Nephron progenitor cell (in vitro differentiated cells): Measurements from ENCODE around the gene CDC23.
"Not testable (repeated sequence)": the region's sequence is repeated elsewhere in the genome, so short reads cannot be mapped to it uniquely, and the experiment has no call there.

Source experiments
- DNase-seq: peaks from one replicate; pipeline ENCODE4 v3.0.0; 2021
- H3K27ac Mint-ChIP-seq: 2 replicates; pipeline ENCODE4 v1.8.0; 2021; ENCODE audit warnings: mild to moderate bottlenecking, moderate library complexity, mixed read lengths
- H3K27me3 Mint-ChIP-seq: 2 replicates; pipeline ENCODE4 v1.8.0; 2021; ENCODE audit warnings: mild to moderate bottlenecking, low read depth, mixed read lengths; ENCODE audit not compliant: poor library complexity
- H3K36me3 Mint-ChIP-seq: 2 replicates; pipeline ENCODE4 v1.8.0; 2021; ENCODE audit warnings: low read depth, mixed read lengths
- H3K4me1 Mint-ChIP-seq: 2 replicates; pipeline ENCODE4 v1.8.0; 2021; ENCODE audit warnings: mixed read lengths
- H3K4me3 Mint-ChIP-seq: 2 replicates; pipeline ENCODE4 v1.8.0; 2021; ENCODE audit warnings: mild to moderate bottlenecking, moderate library complexity, mixed read lengths
- H3K9me3 Mint-ChIP-seq: 2 replicates; pipeline ENCODE4 v1.8.0; 2021; ENCODE audit warnings: mild to moderate bottlenecking, moderate library complexity, mixed read lengths
- CTCF ChIP-seq: fragments of 200-600 bp; sonication (generic); IDR thresholded peaks from 2 replicates; pipeline ENCODE4 v1.5.0; 2021; ENCODE audit warnings: antibody characterized with exemption

CDC23 gene, protein sequence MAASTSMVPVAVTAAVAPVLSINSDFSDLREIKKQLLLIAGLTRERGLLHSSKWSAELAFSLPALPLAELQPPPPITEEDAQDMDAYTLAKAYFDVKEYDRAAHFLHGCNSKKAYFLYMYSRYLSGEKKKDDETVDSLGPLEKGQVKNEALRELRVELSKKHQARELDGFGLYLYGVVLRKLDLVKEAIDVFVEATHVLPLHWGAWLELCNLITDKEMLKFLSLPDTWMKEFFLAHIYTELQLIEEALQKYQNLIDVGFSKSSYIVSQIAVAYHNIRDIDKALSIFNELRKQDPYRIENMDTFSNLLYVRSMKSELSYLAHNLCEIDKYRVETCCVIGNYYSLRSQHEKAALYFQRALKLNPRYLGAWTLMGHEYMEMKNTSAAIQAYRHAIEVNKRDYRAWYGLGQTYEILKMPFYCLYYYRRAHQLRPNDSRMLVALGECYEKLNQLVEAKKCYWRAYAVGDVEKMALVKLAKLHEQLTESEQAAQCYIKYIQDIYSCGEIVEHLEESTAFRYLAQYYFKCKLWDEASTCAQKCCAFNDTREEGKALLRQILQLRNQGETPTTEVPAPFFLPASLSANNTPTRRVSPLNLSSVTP

GRCh38 chr5:138213161-138214029, at the start of gene CDC23:
CDC23 (minus strand) TSS chr5:138213323; CDS start chr5:138213312, 11 bp downstream.
- H3K27me3 Mint-ChIP-seq: peaks cover 22% of the 10 kb centered on the region
- H3K9me3 Mint-ChIP-seq: no peaks in the 10 kb centered on the region
- DNase-seq: peak; percentile 91
- peaks cover 27% of the 10 kb centered on the region for H3K4me1 Mint-ChIP-seq
- H3K27ac Mint-ChIP-seq: peak within 1 kb of the TSS; percentile 99
- H3K36me3 Mint-ChIP-seq: peaks cover 8% of the 10 kb centered on the region
- TF ChIP-seq CTCF: no peak
- H3K4me3 Mint-ChIP-seq: peak within 1 kb of the TSS; percentile 100

DNA sequence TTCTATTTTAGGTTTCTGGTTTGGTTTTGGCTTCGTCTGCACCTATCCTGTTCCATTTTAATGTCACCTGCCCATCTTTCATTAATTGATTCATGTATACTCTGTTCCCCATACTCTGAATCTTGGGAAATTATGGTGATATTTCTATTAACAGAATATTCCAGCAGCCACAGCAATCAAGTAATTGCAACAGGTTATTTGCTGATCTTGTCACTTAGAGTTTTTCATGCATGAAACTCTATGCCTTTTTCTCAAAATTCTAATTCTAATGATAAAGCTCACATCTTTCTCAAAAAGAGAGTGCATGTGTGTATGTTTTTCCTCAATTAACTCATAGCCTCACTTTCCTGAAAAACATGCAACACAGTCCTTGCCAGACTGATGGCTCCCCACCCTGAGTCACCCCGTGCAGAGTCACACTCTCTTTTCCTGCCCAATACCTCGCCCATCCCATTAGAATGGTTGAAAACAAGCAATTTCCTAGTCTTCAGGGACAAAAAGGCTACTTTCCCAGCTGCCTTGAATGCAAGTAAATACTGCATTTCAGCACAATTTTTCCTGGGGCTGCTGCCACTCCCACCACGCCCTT, 45.7 kb upstream of the CDC23 start:
- Mint-ChIP-seq H3K4me3 (no peak overlapping the region), H3K27me3 (peaks cover 21% of the 10 kb centered on the region), H3K27ac (no peak overlapping the region), H3K36me3 (no peaks in the 10 kb centered on the region), H3K9me3 (no peaks in the 10 kb centered on the region), H3K4me1 (no peaks in the 10 kb centered on the region)
- no peak for DNase-seq
- no peak for TF ChIP-seq CTCF

DNA sequence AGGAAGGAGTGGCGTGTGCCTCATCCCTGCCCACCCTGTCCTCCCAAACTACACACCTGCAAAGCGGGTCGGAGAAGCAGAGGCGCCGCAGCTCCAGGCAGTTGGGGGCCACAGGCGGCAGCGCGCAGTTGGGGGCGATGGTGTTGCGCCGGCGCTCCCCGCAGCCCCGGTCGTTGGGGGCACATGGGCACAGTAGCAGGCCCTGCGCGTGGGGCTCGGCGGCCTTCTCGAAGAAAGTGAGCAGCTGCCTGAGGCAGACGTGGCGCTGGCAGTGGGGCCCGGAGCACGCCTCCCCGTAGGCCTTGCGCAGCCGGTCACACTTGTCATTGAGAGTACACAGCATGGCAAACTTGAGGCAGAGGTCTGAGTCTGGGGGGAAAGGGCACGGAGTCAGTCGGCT, 44.5 kb upstream of the CDC23 start:
- no peak overlapping the region for H3K4me3 Mint-ChIP-seq
- H3K27me3 Mint-ChIP-seq: peaks cover 19% of the 10 kb centered on the region
- no peaks in the 10 kb centered on the region for H3K36me3 Mint-ChIP-seq
- no peaks in the 10 kb centered on the region for H3K4me1 Mint-ChIP-seq
- H3K27ac Mint-ChIP-seq: no peak overlapping the region
- DNase-seq: no peak
- H3K9me3 Mint-ChIP-seq: no peaks in the 10 kb centered on the region
- no peak for TF ChIP-seq CTCF

- no peaks in the 10 kb centered on the region for H3K4me1 Mint-ChIP-seq
- TF ChIP-seq CTCF: no peak
- H3K9me3 Mint-ChIP-seq: no peaks in the 10 kb centered on the region
- no peak overlapping the region for H3K27ac Mint-ChIP-seq
- H3K36me3 Mint-ChIP-seq: no peaks in the 10 kb centered on the region
- H3K4me3 Mint-ChIP-seq: no peak overlapping the region
- no peak for DNase-seq
- peaks cover 17% of the 10 kb centered on the region for H3K27me3 Mint-ChIP-seq
Observed at GRCh38 chr5:138252944-138253343, 39.8 kb upstream of the CDC23 start.

DNA sequence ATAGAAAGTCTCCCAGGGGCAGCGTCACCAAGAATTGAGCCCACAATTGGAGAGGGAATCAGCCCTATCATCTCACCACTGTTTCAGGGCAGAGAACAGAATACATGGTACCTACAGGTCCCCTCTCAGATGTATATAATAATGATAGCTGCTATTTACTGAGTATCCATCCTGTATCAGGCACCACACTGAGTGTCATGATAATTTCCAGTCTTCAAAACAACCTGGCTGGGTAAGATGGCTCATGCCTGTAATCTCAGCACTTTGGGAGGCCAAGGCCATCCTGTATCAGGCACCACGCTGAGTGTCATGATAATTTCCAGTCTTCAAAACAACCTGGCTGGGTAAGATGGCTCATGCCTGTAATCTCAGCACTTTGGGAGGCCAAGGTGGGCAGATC, 34.7 kb upstream of the CDC23 start:
- H3K27me3 Mint-ChIP-seq: peaks cover 24% of the 10 kb centered on the region
- DNase-seq, H3K36me3 Mint-ChIP-seq, H3K4me3 Mint-ChIP-seq, H3K9me3 Mint-ChIP-seq, H3K27ac Mint-ChIP-seq: not testable (repeated sequence)
- H3K4me1 Mint-ChIP-seq: peaks cover 39% of the 10 kb centered on the region

- H3K36me3 Mint-ChIP-seq: no peaks in the 10 kb centered on the region
- peak overlapping the region; percentile 92 for H3K27ac Mint-ChIP-seq
- TF ChIP-seq CTCF: no peak
- H3K4me3 Mint-ChIP-seq: no peak overlapping the region
- no peak for DNase-seq
- H3K9me3 Mint-ChIP-seq: no peaks in the 10 kb centered on the region
- H3K4me1 Mint-ChIP-seq: peaks cover 46% of the 10 kb centered on the region
- H3K27me3 Mint-ChIP-seq: peaks cover 24% of the 10 kb centered on the region
Observed at GRCh38 chr5:138246822-138247221, 33.7 kb upstream of the CDC23 start.
